Measurements from ENCODE around the gene TFPI. TPM values are rescaled to one million over a fixed set of nuclear protein-coding genes. Genes with fewer than 3 reads are reported as not detected.

The TFPI gene
- total RNA-seq, 1 experiment from 2014 or later: 29.1 TPM

DNA sequence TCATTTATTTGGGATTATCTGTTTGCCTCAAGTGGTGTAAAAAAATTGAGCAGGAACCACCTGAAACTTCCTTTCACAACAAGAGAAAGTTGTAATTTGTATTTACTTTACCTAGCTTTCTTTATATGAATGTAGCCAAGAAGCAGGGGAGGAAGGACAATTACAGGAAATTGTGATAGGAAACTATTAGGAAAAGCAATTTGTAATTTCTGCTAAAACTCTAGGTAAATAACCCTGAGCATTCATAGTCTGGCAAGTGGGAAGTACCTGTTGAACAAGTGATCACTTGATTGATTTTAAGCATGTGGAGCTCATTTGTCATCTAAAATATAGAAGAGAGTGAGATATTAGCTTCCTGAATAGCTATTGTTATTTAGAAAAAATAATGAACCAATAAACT is 5.0 kb downstream of the TFPI start:
- H3K9ac ChIP-seq (ENCODE audit: low read length): no peak overlapping the region
- H2AFZ ChIP-seq (ENCODE audit: low read depth, low read length, poor library complexity, severe bottlenecking): no peak overlapping the region
- no peaks in the 10 kb centered on the region for H4K20me1 ChIP-seq (ENCODE audit: insufficient read depth)
- no peak overlapping the region for H3K27ac ChIP-seq (ENCODE audit: low read depth, low read length)
- H3K27me3 ChIP-seq (ENCODE audit: insufficient read depth, low read length): no peaks in the 10 kb centered on the region
- no peak for TF ChIP-seq ZNF274 (IDR thresholded peaks at IDR 0.05; ENCODE audit: low read depth, low read length)
- TF ChIP-seq FOSL1 (IDR thresholded peaks at IDR 0.05; ENCODE audit: low read depth): no peak
- no peak for TF ChIP-seq REST (IDR thresholded peaks at IDR 0.05; ENCODE audit: low read depth)
- TF ChIP-seq EZH2 (IDR thresholded peaks at IDR 0.05): no peak
- TF ChIP-seq ELF1 (IDR thresholded peaks at IDR 0.05; ENCODE audit: borderline replicate concordance, low read depth): no peak
- TF ChIP-seq EGR1 (IDR thresholded peaks at IDR 0.05; ENCODE audit: low read depth): no peak
- TF ChIP-seq EZH2phosphoT487 (IDR thresholded peaks at IDR 0.05; ENCODE audit: borderline replicate concordance): no peak
- TF ChIP-seq SIN3A (IDR thresholded peaks at IDR 0.05; ENCODE audit: low read depth): no peak
- no peak for TF ChIP-seq CEBPB (IDR thresholded peaks at IDR 0.05; ENCODE audit: low read depth)
- ChIA-PET CTCF (interaction anchor here (2.2 to 4.0 kb wide), 2 partner anchors 32 to 49 kb away, joined by 10 to 27 read pairs; no protein-coding TSS in a partner anchor), RAD21 (ENCODE audit: low non-redundant PET in 1 of 2, low total read pairs in 2 of 2, uncharacterized antibody in 2 of 2, unreplicated experiment in 2 of 2) (no interaction called here), POLR2A (no interaction called here)
- DNase-seq (ENCODE audit: low read depth, low spot score) (no peak), ATAC-seq (no peak)
- no peaks in the 10 kb centered on the region for H3K36me3 ChIP-seq (ENCODE audit: control insufficient read depth in 1 of 2, insufficient read depth in 2 of 2, low read length in 2 of 2)
- peaks cover 45 to 86% of the 10 kb centered on the region in 2 experiments for H3K4me1 ChIP-seq (ENCODE audit: control insufficient read depth in 1 of 2, insufficient read depth in 2 of 2, low read length in 2 of 2)
- no TSS peak for BruUV-seq (replicated peaks)
- no peak overlapping the region for H3K4me3 ChIP-seq (replicated peaks in 1 of 2; ENCODE audit: low read depth in 1 of 2, low read length in 2 of 2)
- H3K4me2 ChIP-seq (ENCODE audit: low read length): 0 out of 2 replicates have a peak overlapping the region, but pooled peaks have one; percentile 6
- peaks cover 16% of the 10 kb centered on the region; the same call in 1 of the 2 replicates for H3K79me2 ChIP-seq (ENCODE audit: insufficient read depth, low read length)
- H3K9me3 ChIP-seq (ENCODE audit: control insufficient read depth in 1 of 2, insufficient read depth in 1 of 2, low read depth in 1 of 2, low read length in 2 of 2): no peaks in the 10 kb centered on the region
- intact Hi-C loops (cut with micrococcal nuclease): no loop called here
- no peaks in the 10 kb centered on the region for H3K9me2 ChIP-seq (ENCODE audit: insufficient read depth)

Measured in HCT116 (cell line).